22Rv1 (cell line): ENCODE results near the gene S100PBP.

ENCODE experiments used
- ZFX ChIP-seq: fragments of 450-650 bp; IDR thresholded peaks from 2 replicates; pipeline ENCODE4 v1.6.1; 2017; ENCODE audit warnings: antibody characterized with exemption, borderline replicate concordance
- TF ChIP-seq, protein P1 (sequence below): fragments of 450-650 bp; IDR thresholded peaks from 2 replicates; pipeline ENCODE4 v1.5.1; 2017; ENCODE audit warnings: mild to moderate bottlenecking

DNA sequence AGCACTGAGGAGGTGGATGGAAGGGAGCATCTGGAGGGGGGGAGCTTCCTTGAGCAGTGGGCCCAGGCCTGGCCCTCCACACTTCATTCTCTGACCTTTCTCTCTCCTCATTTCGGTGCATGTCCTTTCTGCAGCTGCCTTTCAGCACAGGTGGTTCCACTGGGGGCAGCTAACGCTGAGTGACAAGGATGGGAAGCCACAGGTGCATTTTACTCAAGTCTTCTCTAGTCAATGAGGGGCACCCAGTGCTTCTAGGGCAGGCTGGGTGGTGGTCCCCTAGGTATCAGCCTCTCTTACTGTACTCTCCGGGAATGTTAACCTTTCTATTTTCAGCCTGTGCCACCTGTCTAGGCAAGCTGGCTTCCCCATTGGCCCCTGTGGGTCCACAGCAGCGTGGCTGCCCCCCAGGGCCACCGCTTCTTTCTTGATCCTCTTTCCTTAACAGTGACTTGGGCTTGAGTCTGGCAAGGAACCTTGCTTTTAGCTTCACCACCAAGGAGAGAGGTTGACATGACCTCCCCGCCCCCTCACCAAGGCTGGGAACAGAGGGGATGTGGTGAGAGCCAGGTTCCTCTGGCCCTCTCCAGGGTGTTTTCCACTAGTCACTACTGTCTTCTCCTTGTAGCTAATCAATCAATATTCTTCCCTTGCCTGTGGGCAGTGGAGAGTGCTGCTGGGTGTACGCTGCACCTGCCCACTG lies 43.5 kb upstream of the S100PBP start:
- TF ChIP-seq, protein P1, sequence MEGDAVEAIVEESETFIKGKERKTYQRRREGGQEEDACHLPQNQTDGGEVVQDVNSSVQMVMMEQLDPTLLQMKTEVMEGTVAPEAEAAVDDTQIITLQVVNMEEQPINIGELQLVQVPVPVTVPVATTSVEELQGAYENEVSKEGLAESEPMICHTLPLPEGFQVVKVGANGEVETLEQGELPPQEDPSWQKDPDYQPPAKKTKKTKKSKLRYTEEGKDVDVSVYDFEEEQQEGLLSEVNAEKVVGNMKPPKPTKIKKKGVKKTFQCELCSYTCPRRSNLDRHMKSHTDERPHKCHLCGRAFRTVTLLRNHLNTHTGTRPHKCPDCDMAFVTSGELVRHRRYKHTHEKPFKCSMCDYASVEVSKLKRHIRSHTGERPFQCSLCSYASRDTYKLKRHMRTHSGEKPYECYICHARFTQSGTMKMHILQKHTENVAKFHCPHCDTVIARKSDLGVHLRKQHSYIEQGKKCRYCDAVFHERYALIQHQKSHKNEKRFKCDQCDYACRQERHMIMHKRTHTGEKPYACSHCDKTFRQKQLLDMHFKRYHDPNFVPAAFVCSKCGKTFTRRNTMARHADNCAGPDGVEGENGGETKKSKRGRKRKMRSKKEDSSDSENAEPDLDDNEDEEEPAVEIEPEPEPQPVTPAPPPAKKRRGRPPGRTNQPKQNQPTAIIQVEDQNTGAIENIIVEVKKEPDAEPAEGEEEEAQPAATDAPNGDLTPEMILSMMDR = no peak
- no peak for TF ChIP-seq ZFX
